Stomach (tissue), 9 donors: ENCODE results near the gene PCDH9. TPM values are rescaled to one million over a fixed set of nuclear protein-coding genes. Genes with fewer than 3 reads are reported as not detected.

Experiments
- DNase-seq, 2 donors: peaks; one replicate each; pipeline versions ENCODE4 v3.0.0 to v3.0.0-alpha.2; 2013 to 2019
- H3K27ac ChIP-seq, 5 donors: fragments of 200-600 bp in 4 of 5; sonication (generic) in 4 of 5; one replicate each; pipeline ENCODE4 v1.5.1; 2013 to 2019; ENCODE audit warnings: mild to moderate bottlenecking in 1 of 5, moderate library complexity in 1 of 5
- H3K27me3 ChIP-seq, 3 donors: fragments of 200-600 bp; sonication (generic); one replicate each; pipeline ENCODE4 v1.5.1; 2017 to 2019; ENCODE audit warnings: mixed run types in 1 of 3
- H3K36me3 ChIP-seq, 4 donors: fragments of 200-600 bp; sonication (generic); 1 replicate in 3 of 4; 2 replicates in 1 of 4; pipeline ENCODE4 v1.5.1; 2016 to 2019
- H3K4me1 ChIP-seq, 4 donors: fragments of 200-600 bp; sonication (generic); one replicate each; pipeline ENCODE4 v1.5.1; 2016 to 2019
- H3K4me3 ChIP-seq, 4 donors: fragments of 200-600 bp; sonication (generic) in 3 of 4; one replicate each; pipeline ENCODE4 v1.5.1; 2016 to 2019; ENCODE audit warnings: mild to moderate bottlenecking in 1 of 4
- H3K9me3 ChIP-seq, 4 donors: fragments of 200-600 bp; sonication (generic); one replicate each; pipeline ENCODE4 v1.5.1; 2016 to 2019
- EP300 ChIP-seq: sonication (generic); formaldehyde crosslinking; IDR thresholded peaks from one replicate; pipeline ENCODE4 v1.6.1; 2017; ENCODE audit warnings: antibody characterized with exemption
- POLR2A ChIP-seq, 4 donors: fragments of 450-650 bp; IDR thresholded peaks; one replicate each; pipeline ENCODE4 v1.6.1; 2016; ENCODE audit warnings: antibody characterized with exemption in 4 of 4, control low read depth in 2 of 4, mild to moderate bottlenecking in 1 of 4, moderate library complexity in 1 of 4
- POLR2AphosphoS5 ChIP-seq, 3 donors: sonication (generic); formaldehyde crosslinking; IDR thresholded peaks; one replicate each; pipeline ENCODE4 v1.6.1; 2016; ENCODE audit warnings: antibody characterized with exemption in 3 of 3
- WGBS, 5 donors: extraction: QIAGEN DNeasy Blood & Tissue Kit in 3 of 5; methylation state at CpG; one replicate each; pipeline versions ENCODE4 v1.1.5 to v1.1.7; 2013 to 2018; 5-methylcytosine and 5-hydroxymethylcytosine counted together
- intact Hi-C: fragments of 100-400 bp; cut with DNase I; formaldehyde crosslinking; loops from one replicate; pipeline ENCODE4 v1.15.1; 2023; ENCODE audit warnings: low total_unique reads
- polyA plus RNA-seq, 3 donors: library from polyadenylated mRNA; stranded (reverse); fragments of 200-250 nt; gene quantifications; one replicate each; pipeline ENCODE4 v1.2.3, GENCODE V29; 2013
- total RNA-seq, 5 donors: library from RNA; depleted of rRNA; stranded (reverse); fragments of >200 nt; gene quantifications; one replicate each; pipeline versions ENCODE4 v1.1.0 to v1.2.3, GENCODE V29; 2014 to 2016
- TF ChIP-seq, protein P1 (sequence below), 7 experiments: fragments of 450-650 bp in 4 of 7; fragments of 200-600 bp in 3 of 7; sonication (generic) in 3 of 7; IDR thresholded peaks; one replicate each; pipeline ENCODE4 v1.5.1; 2016 to 2019; ENCODE audit warnings: antibody characterized with exemption in 7 of 7, control low read depth in 2 of 7, mild to moderate bottlenecking in 1 of 7
- donor health status: healthy with polysubstance abuse.
- donor health status: Bipolar disorder and iron deficiency.
- donor health status: healthy.

PCDH9 gene
- total and polyA plus RNA-seq, 8 donors, result 0.40 to 36.2 (median 3.7) TPM

GRCh38 chr13:66349966-66350365 lies 880.2 kb downstream of the PCDH9 start:
- intact Hi-C loops, result no loop called here
- Histone ChIP-seq H3K27me3 (no peaks in the 10 kb centered on the region), H3K27ac (no peak overlapping the region), H3K4me1 (peaks cover 0 to 30% (median 10%) of the 10 kb centered on the region in 4 donors), H3K36me3 (no peaks in the 10 kb centered on the region), H3K9me3 (no peaks in the 10 kb centered on the region), H3K4me3 (no peak overlapping the region)
- WGBS, 5 donors, result 86 to 96% (median 94%) methylated on average over 2 of the region's 2 CpGs
- DNase-seq, result no peak
- TF ChIP-seq POLR2A (IDR thresholded peaks at IDR 0.05), result no peak
- TF ChIP-seq, protein P1, sequence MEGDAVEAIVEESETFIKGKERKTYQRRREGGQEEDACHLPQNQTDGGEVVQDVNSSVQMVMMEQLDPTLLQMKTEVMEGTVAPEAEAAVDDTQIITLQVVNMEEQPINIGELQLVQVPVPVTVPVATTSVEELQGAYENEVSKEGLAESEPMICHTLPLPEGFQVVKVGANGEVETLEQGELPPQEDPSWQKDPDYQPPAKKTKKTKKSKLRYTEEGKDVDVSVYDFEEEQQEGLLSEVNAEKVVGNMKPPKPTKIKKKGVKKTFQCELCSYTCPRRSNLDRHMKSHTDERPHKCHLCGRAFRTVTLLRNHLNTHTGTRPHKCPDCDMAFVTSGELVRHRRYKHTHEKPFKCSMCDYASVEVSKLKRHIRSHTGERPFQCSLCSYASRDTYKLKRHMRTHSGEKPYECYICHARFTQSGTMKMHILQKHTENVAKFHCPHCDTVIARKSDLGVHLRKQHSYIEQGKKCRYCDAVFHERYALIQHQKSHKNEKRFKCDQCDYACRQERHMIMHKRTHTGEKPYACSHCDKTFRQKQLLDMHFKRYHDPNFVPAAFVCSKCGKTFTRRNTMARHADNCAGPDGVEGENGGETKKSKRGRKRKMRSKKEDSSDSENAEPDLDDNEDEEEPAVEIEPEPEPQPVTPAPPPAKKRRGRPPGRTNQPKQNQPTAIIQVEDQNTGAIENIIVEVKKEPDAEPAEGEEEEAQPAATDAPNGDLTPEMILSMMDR (IDR thresholded peaks at IDR 0.05), result no peak
- no peak for TF ChIP-seq EP300
- TF ChIP-seq POLR2AphosphoS5 (IDR thresholded peaks at IDR 0.05), result no peak

DNA sequence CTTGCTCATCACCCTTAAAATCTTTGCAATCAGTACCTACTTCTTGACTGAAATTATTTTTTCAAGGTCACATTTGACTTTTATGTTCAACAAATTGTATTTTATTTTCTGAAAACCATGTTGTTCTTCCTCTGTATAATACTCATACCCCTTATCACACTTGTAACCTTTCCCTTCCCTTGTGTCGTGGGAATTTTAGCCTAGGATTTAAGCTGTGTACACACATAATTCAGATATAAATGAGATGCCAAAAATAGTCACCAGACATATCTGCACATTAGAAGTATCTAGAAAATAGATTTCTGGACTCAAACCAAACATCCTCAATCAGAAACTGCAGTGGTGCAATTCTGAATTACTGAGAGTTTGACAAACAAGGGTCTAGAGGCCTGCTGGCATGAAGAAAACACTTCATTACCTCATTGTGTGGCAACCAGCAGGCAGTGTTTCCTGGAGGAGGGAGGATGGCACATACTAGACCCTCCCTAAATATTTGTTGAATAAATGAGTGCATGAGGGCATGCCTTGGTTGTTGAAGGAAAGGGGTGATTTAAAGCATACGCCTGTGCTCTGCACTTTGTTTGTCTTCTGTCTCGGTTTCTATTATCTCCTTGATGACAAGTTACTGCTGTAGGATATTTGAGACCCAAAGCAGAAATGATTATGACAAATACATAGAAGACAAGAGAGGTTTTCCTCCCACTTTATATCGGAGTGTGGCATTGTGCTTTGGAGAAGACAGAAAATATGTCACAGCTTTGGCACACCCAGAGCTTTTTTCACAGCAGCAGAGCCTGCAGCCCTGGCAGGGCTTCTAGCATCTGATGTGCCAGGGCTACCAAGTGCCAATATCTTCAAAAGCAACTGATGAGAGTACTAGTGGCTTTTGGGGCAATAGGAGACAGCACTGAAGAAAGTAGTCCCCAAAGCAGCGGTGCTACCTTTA lies 881.1 kb downstream of the PCDH9 start:
- TF ChIP-seq POLR2A (IDR thresholded peaks at IDR 0.05), result no peak
- no peak for TF ChIP-seq POLR2AphosphoS5 (IDR thresholded peaks at IDR 0.05)
- TF ChIP-seq, protein P1 (IDR thresholded peaks at IDR 0.05), result no peak
- no peak for TF ChIP-seq EP300
- 63 to 73% (median 70%) methylated on average over 5 of the region's 5 CpGs for WGBS, 5 donors
- DNase-seq, result peak in 1 of 2 donors; percentile 30
- H3K4me1 ChIP-seq, result peaks cover 0 to 29% (median 8%) of the 10 kb centered on the region in 4 donors
- intact Hi-C loops, result no loop called here
- no peaks in the 10 kb centered on the region for H3K36me3 ChIP-seq
- no peak overlapping the region for H3K27ac ChIP-seq
- no peaks in the 10 kb centered on the region for H3K9me3 ChIP-seq
- H3K4me3 ChIP-seq, result no peak overlapping the region
- H3K27me3 ChIP-seq, result no peaks in the 10 kb centered on the region

DNA sequence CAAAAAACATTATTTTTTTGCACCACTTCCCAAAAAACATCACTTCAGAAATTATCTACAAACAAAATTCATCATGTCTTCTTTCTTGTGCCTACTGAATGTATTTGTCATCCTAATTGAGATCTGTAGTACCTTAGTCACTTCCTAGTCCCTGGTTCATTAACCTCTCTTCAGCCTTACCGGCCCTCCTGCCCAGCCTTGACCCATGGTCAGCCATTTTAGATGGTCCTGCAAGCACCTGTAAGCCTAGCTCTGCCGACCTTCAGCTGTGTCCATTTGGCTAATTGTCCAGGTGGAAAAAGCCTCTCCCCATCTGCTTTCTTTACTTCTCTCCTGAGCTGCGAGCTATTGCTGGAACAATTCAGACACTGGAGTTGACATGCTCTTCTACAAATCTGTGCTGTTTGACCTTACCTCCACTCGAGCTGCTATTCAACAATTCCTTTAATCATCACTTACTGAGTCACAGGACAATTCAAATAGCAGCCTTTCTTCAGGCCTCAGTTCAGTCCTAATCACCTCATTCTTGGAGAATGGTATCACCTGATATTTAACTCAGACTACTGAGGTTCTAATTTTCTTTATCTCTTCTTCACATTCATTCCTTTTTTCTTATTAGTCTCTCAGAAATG lies 882.5 kb downstream of the PCDH9 start:
- TF ChIP-seq, protein P1 (IDR thresholded peaks at IDR 0.05), result no peak
- TF ChIP-seq POLR2A (IDR thresholded peaks at IDR 0.05), result no peak
- TF ChIP-seq POLR2AphosphoS5 (IDR thresholded peaks at IDR 0.05), result no peak
- TF ChIP-seq EP300, result no peak
- Histone ChIP-seq H3K27ac (no peak overlapping the region), H3K4me3 (no peak overlapping the region), H3K27me3 (no peaks in the 10 kb centered on the region), H3K9me3 (no peaks in the 10 kb centered on the region), H3K4me1 (peaks cover 0 to 17% (median 4%) of the 10 kb centered on the region in 4 donors), H3K36me3 (no peaks in the 10 kb centered on the region)
- intact Hi-C loops, result no loop called here
- WGBS, 5 donors, result 88 to 94% (median 89%) methylated on average over 4 of the region's 4 CpGs
- DNase-seq, result no peak

- no peak for TF ChIP-seq POLR2A (IDR thresholded peaks at IDR 0.05)
- 81 to 87% (median 82%) methylated on average over 8 of the region's 8 CpGs for WGBS, 5 donors
- no peak overlapping the region for H3K27ac ChIP-seq
These were observed 884.2 kb downstream of the PCDH9 start for GRCh38 chr13:66345971-66346370.

More at GRCh38 chr13:66345971-66346370, 884.2 kb downstream of the PCDH9 start:
- Histone ChIP-seq H3K27me3 (no peaks in the 10 kb centered on the region), H3K36me3 (no peaks in the 10 kb centered on the region), H3K4me1 (peaks cover 0 to 17% (median 4%) of the 10 kb centered on the region in 4 donors), H3K9me3 (no peaks in the 10 kb centered on the region), H3K4me3 (no peak overlapping the region)
- intact Hi-C loops, result no loop called here
- no peak for DNase-seq
